GM13976 (cell line): ENCODE measurements around the gene MMP1.

ENCODE experiments used
- DNase-seq: peaks from one replicate; pipeline ENCODE4 v3.0.0; 2012; ENCODE audit warnings: low spot score
- CTCF ChIP-seq: IDR thresholded peaks from 2 replicates; pipeline ENCODE4 v1.5.1; 2012; ENCODE audit warnings: borderline replicate concordance, mild to moderate bottlenecking; ENCODE audit not compliant: insufficient read depth; ENCODE audit errors: extremely low read depth, missing control alignments, control extremely low read depth
- in situ Hi-C: fragments of 300-500 bp; cut with MboI; formaldehyde crosslinking; loops from one replicate; pipeline ENCODE4 v1.12.0; 2022; ENCODE audit warnings: low sequenced_read_pairs, mixed read lengths, inconsistent platforms; ENCODE audit not compliant: unreplicated experiment

The MMP1 gene

GRCh38 chr11:102773386-102773785 lies 24.6 kb downstream of the MMP1 start:
- in situ Hi-C loops = no loop called here
- no peak for TF ChIP-seq CTCF
- DNase-seq = no peak

GRCh38 chr11:102771351-102771750 lies 26.6 kb downstream of the MMP1 start:
- in situ Hi-C loops = no loop called here
- no peak for DNase-seq
- TF ChIP-seq CTCF = no peak

DNA sequence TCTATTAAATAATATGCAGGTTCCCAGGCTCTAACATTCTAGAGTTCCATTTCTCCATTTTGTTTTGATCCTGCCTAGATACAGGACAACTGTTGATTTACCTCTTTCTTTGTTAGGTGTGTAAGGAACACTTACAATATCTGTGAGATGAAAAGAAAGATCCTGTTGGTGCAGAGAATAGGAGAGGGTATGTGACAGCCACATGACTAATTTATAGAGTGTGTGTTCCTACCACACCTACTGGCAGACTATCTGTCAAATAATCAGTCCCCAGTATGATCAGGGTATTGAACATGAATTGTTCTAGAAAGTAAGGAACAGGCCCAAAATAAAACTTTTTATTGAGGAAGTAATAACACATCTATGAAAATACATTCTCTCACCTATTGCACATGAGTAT lies 27.8 kb downstream of the MMP1 start:
- TF ChIP-seq CTCF = no peak
- no peak for DNase-seq
- in situ Hi-C loops = no loop called here

DNA sequence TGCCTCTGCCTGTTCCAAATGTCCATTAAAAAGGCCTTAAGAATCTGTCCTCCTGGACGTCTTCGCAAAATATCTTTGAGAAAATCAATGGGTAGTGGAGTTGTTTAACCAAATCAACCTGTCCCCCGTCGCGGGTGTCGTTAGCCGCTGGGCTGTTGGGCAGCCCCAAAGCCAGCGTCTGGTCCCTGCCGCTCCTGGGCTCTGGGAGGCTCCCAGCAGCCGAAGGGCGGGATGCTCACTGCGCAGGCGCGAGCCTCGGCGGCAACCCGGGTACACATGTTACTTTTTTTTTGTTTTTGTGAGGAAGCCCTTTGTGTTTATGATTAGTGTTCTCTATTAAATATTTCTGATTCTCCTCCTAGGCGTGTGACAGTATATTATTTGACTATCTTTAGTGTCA lies 30.2 kb downstream of the MMP1 start:
- no peak for DNase-seq
- no peak for TF ChIP-seq CTCF
- in situ Hi-C loops = no loop called here

- no peak for DNase-seq
- in situ Hi-C loops = no loop called here
- TF ChIP-seq CTCF = no peak
These were observed 34.5 kb downstream of the MMP1 start for GRCh38 chr11:102763440-102763839.

GRCh38 chr11:102762361-102762767 lies 35.6 kb downstream of the MMP1 start:
- no peak for DNase-seq
- TF ChIP-seq CTCF = no peak
- in situ Hi-C loops = no loop called here
